ENCODE data around the gene PKD1L1.
A peak's percentile ranks its signal among the peaks of the same experiment; 100 is the strongest.
"Not testable (repeated sequence)": the region's sequence is repeated elsewhere in the genome, so short reads cannot be mapped to it uniquely, and the experiment has no call there.

Gene PKD1L1

GRCh38 chr7:47937711-47938573, 10.3 kb downstream of the PKD1L1 start:
- no peak for DNase-seq

GRCh38 chr7:47937065-47937687, 11.1 kb downstream of the PKD1L1 start:
- DNase-seq: peak; percentile 83

GRCh38 chr7:47936323-47936722, 11.9 kb downstream of the PKD1L1 start:
- DNase-seq: no peak

- no peak for DNase-seq
These were observed 12.9 kb downstream of the PKD1L1 start for GRCh38 chr7:47935336-47935735.

- DNase-seq: no peak
These were observed 13.4 kb downstream of the PKD1L1 start for GRCh38 chr7:47934831-47935230.

- DNase-seq: no peak
These were observed 15.1 kb downstream of the PKD1L1 start for GRCh38 chr7:47933215-47933614.

GRCh38 chr7:47932466-47933037, 15.7 kb downstream of the PKD1L1 start:
- DNase-seq: no peak

GRCh38 chr7:47932016-47932415, 16.2 kb downstream of the PKD1L1 start:
- DNase-seq: no peak

GRCh38 chr7:47931005-47932004, 17.0 kb downstream of the PKD1L1 start:
- no peak for DNase-seq

- no peak for DNase-seq
These were observed 24.0 kb downstream of the PKD1L1 start for GRCh38 chr7:47924266-47924665.

- not testable (repeated sequence) for DNase-seq
These were observed 25.0 kb downstream of the PKD1L1 start for GRCh38 chr7:47923081-47923875.

- not testable (repeated sequence) for DNase-seq
These were observed 31.8 kb downstream of the PKD1L1 start for GRCh38 chr7:47916514-47916913.

GRCh38 chr7:47915616-47915976, 32.7 kb downstream of the PKD1L1 start:
- DNase-seq: no peak

- DNase-seq: no peak
These were observed 33.3 kb downstream of the PKD1L1 start for GRCh38 chr7:47914717-47915615.

GRCh38 chr7:47912332-47912731, 35.9 kb downstream of the PKD1L1 start:
- DNase-seq: no peak

- DNase-seq: no peak
These were observed 39.5 kb downstream of the PKD1L1 start for GRCh38 chr7:47908720-47909119.

- no peak for DNase-seq
These were observed 40.2 kb downstream of the PKD1L1 start for GRCh38 chr7:47907981-47908616.

- DNase-seq: no peak
These were observed 41.4 kb downstream of the PKD1L1 start for GRCh38 chr7:47906883-47907282.

GRCh38 chr7:47905076-47905920, 43.0 kb downstream of the PKD1L1 start:
- DNase-seq: no peak

Measured in activated CD4-positive, alpha-beta T cell treated with anti-CD3 and anti-CD28 coated beads, Interleukin-2, amount 50 U/mL, for 16 hours (primary cell).